ENCODE results near the gene VILL. TPM values are rescaled to one million over a fixed set of nuclear protein-coding genes. Genes with fewer than 3 reads are reported as not detected.

VILL gene
- total RNA-seq (2021; ENCODE audit: unreplicated experiment) (5.7 TPM), Bru-seq, nascent RNA (percentile 44 among the genes with signal in this experiment), BruChase-seq, experiment 1, labeled RNA remaining after a 2-hour chase (percentile 49 among the genes with signal in this experiment), BruChase-seq, experiment 2, labeled RNA remaining after a 6-hour chase (percentile 45 among the genes with signal in this experiment)
- polyA plus RNA-seq (2012; ENCODE audit: insufficient read length) = 6.9 TPM
- long read RNA-seq, partial matches to known transcripts = 3 of 10 reads
- long read RNA-seq, other reads (novel, unspliced or antisense) = 7 of 10 reads

DNA sequence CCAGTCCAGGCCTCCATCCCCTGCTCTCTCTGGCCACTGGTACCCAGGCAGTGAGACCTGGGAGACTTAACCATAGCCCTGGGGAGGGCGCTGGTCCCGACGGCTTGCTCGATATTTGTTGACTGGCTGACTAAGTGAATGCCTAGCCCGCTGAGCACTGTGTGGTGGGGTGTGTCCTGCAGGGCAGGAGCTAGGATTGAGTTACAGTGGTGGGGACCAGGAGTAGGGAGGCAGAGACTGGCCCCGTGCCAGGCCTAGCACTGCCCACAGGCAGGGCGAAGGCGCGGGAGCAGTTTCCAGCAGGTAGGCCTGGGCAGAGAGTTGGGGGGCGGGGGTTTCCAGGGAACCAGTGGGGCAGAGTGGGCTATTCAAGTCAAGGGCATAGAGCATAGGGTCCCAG lies at the start of gene VILL:
Gene VILL (plus strand): TSS at position 260 of the 400 bp plus-strand sequence. CDS start 2,887 bp downstream, outside the sequence.
- BruUV-seq (replicated peaks) = no TSS peak
- no peak for TF ChIP-seq TCF7L2 (IDR thresholded peaks at IDR 0.05; ENCODE audit: low read depth, low read length)
- TF ChIP-seq, protein P1, sequence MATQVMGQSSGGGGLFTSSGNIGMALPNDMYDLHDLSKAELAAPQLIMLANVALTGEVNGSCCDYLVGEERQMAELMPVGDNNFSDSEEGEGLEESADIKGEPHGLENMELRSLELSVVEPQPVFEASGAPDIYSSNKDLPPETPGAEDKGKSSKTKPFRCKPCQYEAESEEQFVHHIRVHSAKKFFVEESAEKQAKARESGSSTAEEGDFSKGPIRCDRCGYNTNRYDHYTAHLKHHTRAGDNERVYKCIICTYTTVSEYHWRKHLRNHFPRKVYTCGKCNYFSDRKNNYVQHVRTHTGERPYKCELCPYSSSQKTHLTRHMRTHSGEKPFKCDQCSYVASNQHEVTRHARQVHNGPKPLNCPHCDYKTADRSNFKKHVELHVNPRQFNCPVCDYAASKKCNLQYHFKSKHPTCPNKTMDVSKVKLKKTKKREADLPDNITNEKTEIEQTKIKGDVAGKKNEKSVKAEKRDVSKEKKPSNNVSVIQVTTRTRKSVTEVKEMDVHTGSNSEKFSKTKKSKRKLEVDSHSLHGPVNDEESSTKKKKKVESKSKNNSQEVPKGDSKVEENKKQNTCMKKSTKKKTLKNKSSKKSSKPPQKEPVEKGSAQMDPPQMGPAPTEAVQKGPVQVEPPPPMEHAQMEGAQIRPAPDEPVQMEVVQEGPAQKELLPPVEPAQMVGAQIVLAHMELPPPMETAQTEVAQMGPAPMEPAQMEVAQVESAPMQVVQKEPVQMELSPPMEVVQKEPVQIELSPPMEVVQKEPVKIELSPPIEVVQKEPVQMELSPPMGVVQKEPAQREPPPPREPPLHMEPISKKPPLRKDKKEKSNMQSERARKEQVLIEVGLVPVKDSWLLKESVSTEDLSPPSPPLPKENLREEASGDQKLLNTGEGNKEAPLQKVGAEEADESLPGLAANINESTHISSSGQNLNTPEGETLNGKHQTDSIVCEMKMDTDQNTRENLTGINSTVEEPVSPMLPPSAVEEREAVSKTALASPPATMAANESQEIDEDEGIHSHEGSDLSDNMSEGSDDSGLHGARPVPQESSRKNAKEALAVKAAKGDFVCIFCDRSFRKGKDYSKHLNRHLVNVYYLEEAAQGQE (IDR thresholded peaks at IDR 0.05; ENCODE audit: insufficient read depth in 1 of 2, low read depth in 2 of 2, low read length in 1 of 2) = no peak
- TF ChIP-seq, protein P2, sequence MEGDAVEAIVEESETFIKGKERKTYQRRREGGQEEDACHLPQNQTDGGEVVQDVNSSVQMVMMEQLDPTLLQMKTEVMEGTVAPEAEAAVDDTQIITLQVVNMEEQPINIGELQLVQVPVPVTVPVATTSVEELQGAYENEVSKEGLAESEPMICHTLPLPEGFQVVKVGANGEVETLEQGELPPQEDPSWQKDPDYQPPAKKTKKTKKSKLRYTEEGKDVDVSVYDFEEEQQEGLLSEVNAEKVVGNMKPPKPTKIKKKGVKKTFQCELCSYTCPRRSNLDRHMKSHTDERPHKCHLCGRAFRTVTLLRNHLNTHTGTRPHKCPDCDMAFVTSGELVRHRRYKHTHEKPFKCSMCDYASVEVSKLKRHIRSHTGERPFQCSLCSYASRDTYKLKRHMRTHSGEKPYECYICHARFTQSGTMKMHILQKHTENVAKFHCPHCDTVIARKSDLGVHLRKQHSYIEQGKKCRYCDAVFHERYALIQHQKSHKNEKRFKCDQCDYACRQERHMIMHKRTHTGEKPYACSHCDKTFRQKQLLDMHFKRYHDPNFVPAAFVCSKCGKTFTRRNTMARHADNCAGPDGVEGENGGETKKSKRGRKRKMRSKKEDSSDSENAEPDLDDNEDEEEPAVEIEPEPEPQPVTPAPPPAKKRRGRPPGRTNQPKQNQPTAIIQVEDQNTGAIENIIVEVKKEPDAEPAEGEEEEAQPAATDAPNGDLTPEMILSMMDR (IDR thresholded peaks at IDR 0.05) = no peak
- no peak for TF ChIP-seq SIN3A (IDR thresholded peaks at IDR 0.05; ENCODE audit: borderline replicate concordance, insufficient read depth, low read depth, low read length)
- TF ChIP-seq POLR2AphosphoS5 (IDR thresholded peaks at IDR 0.05; ENCODE audit: low read depth, low read length) = no peak
- H3K4me1 ChIP-seq (ENCODE audit: control insufficient read depth, insufficient read depth, low read length) = 0 out of 2 replicates have a peak, but pooled peaks cover 3% of the 10 kb centered on the region
- ATAC-seq = no peak
- CTCF ChIA-PET = no interaction called here
- no peaks in the 10 kb centered on the region for H3K36me3 ChIP-seq (ENCODE audit: control insufficient read depth, insufficient read depth, low read length)
- H3K4me3 ChIP-seq (ENCODE audit: low read depth in 2 of 2, low read length in 2 of 2) = no peak within 1 kb of the TSS
- H3K9me3 ChIP-seq (ENCODE audit: control insufficient read depth, insufficient read depth, low read depth, low read length) = no peaks in the 10 kb centered on the region
- in situ Hi-C loops (cut with HindIII; ENCODE audit: low pct_unique_long_range_greater_than_20kb, low sequenced_read_pairs) (no loop called here), intact Hi-C loops (cut with micrococcal nuclease; ENCODE audit: unreplicated experiment) (no loop called here)
- H3K27ac ChIP-seq (ENCODE audit: low read length) = no peak within 1 kb of the TSS
- no peaks in the 10 kb centered on the region for H3K27me3 ChIP-seq (ENCODE audit: control insufficient read depth, insufficient read depth, low read length)
- DNase-seq (ENCODE audit: low read depth, low spot score) = no peak
- POLR2A ChIA-PET = no interaction called here

DNA sequence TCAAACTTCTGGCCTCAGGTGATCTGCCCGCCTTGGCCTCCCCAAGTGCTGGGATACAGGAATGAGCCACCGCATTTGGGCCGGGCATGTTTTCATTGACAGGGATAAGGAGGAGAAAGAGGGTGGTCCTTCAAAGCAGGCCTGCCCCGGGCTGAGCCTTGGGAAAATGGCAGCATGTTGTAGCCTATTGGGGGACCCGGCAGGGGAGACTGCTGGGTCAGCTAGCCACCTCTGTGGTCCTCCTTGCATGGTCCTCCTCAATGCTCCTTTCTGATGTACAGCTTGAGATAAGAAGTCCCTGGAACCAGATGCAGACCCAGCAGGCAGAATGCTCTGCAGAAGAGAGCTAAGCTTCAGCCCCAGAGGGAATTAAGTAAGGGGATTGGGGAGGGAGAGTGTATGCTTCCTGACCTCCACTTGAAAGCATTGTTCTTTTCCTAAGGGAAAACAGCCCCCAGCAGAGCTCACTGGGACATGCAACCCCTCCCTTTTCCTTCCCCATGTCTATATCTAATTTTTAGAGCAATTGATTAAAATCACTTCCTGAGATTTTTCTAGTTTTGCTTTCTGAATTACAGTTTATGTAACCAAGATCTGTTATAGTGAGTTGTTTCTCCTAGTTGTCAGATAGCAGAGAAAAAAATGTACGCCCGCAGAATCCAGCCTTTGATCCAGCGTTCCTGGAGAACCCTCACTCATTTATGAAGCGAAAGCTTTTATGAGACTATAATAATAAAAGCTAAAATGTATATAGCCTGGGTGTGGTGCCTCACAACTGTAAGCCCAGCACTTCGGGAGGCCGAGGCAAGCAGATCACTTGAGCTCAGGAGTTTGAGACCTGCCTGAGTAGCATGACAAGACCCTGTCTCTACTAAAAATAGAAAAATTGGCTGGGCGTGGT lies 48.7 kb upstream of the VILL start:
- Histone ChIP-seq H3K36me3 (ENCODE audit: control insufficient read depth, insufficient read depth, low read length) (no peaks in the 10 kb centered on the region), H3K4me3 (ENCODE audit: low read depth in 2 of 2, low read length in 2 of 2) (no peak overlapping the region), H3K4me1 (ENCODE audit: control insufficient read depth, insufficient read depth, low read length) (peaks cover 4% of the 10 kb centered on the region), H3K27me3 (ENCODE audit: control insufficient read depth, insufficient read depth, low read length) (no peaks in the 10 kb centered on the region), H3K9me3 (ENCODE audit: control insufficient read depth, insufficient read depth, low read depth, low read length) (no peaks in the 10 kb centered on the region), H3K27ac (ENCODE audit: low read length) (no peak overlapping the region)
- DNase-seq (ENCODE audit: low read depth, low spot score) = no peak
- intact Hi-C loops (cut with micrococcal nuclease; ENCODE audit: unreplicated experiment) (no loop called here), in situ Hi-C loops (cut with HindIII; ENCODE audit: low pct_unique_long_range_greater_than_20kb, low sequenced_read_pairs) (no loop called here)
- TF ChIP-seq SIN3A (IDR thresholded peaks at IDR 0.05; ENCODE audit: borderline replicate concordance, insufficient read depth, low read depth, low read length) (no peak), TCF7L2 (IDR thresholded peaks at IDR 0.05; ENCODE audit: low read depth, low read length) (no peak), POLR2AphosphoS5 (IDR thresholded peaks at IDR 0.05; ENCODE audit: low read depth, low read length) (no peak)
- TF ChIP-seq, protein P2 (IDR thresholded peaks at IDR 0.05) = no peak
- TF ChIP-seq, protein P1 (IDR thresholded peaks at IDR 0.05; ENCODE audit: insufficient read depth in 1 of 2, low read depth in 2 of 2, low read length in 1 of 2) = no peak
- ChIA-PET CTCF (no interaction called here), POLR2A (no interaction called here)
- no peak for ATAC-seq
- no TSS peak for BruUV-seq (replicated peaks)

Measured in Panc1 (cell line).